Lower leg skin (tissue), 3 donors: ENCODE measurements around the gene KIT.

Experiments
- CTCF ChIP-seq, 3 donors: fragments of 450-650 bp; IDR thresholded peaks; one replicate each; pipeline ENCODE4 v1.5.1; 2016; ENCODE audit warnings: antibody characterized with exemption in 3 of 3, mild to moderate bottlenecking in 3 of 3, moderate library complexity in 2 of 3
- POLR2A ChIP-seq, 2 donors: fragments of 450-650 bp; IDR thresholded peaks; one replicate each; pipeline ENCODE4 v1.6.1; 2016 to 2017; ENCODE audit warnings: antibody characterized with exemption in 2 of 2, mild to moderate bottlenecking in 1 of 2, moderate library complexity in 1 of 2

- no peak for TF ChIP-seq CTCF (IDR thresholded peaks at IDR 0.05)
- TF ChIP-seq POLR2A (IDR thresholded peaks at IDR 0.05): no peak
These were observed 12.1 kb downstream of the KIT start for GRCh38 chr4:54669831-54670230.
